ENCODE data around the gene KCNJ15. TPM values are rescaled to one million over a fixed set of nuclear protein-coding genes. Genes with fewer than 3 reads are reported as not detected.

The KCNJ15 gene
- total and polyA plus RNA-seq, 2 of the 13 experiments (the other 11 are each of a cell fraction or from before 2014, with no cell fraction given), result not detected

GRCh38 chr21:38350684-38351083 lies 93.9 kb downstream of the KCNJ15 start (continued):
- TF ChIP-seq MYPOP (CRISPR knock-in tag; IDR thresholded peaks at IDR 0.05) (no peak), PHB2 (IDR thresholded peaks at IDR 0.05; ENCODE audit: partially characterized antibody) (no peak), ZNF124 (CRISPR knock-in tag; IDR thresholded peaks at IDR 0.05) (no peak), HOXA5 (CRISPR knock-in tag; IDR thresholded peaks at IDR 0.05) (no peak), ZNF513 (CRISPR knock-in tag; conservative IDR thresholded peaks at IDR 0.05) (no peak), TAF1 (CRISPR knock-in tag; IDR thresholded peaks at IDR 0.05) (no peak), PLSCR1 (CRISPR knock-in tag; IDR thresholded peaks at IDR 0.05; ENCODE audit: borderline replicate concordance) (no peak)

- no peak overlapping the region for H3K4me3 ChIP-seq (replicated peaks in 1 of 3; ENCODE audit: insufficient read depth in 1 of 3, low read depth in 2 of 3, low read length in 3 of 3)
- in situ Hi-C loops (cut with HindIII; ENCODE audit: extremely low pct_ligation_motif_present, low pct_unique_long_range_greater_than_20kb) (loop anchor here (5.0 to 25.0 kb wide), 3 partner anchors 129 to 639 kb away; no protein-coding TSS in a partner anchor), intact Hi-C loops (cut with micrococcal nuclease; ENCODE audit: unreplicated experiment) (no loop called here)
- BruUV-seq (replicated peaks), result no TSS peak
- no peak overlapping the region for H3K4me2 ChIP-seq (ENCODE audit: low read depth, low read length)
- WGBS (ENCODE audit: low lambda C conversion rate), result 35% methylated on average over 13 of the region's 16 CpGs
- H3K36me3 ChIP-seq (replicated peaks in 1 of 2; ENCODE audit: control insufficient read depth in 1 of 2, insufficient read depth in 2 of 2, low read length in 2 of 2), result no peaks in the 10 kb centered on the region
- H3K79me2 ChIP-seq (ENCODE audit: insufficient read depth, low read length), result no peaks in the 10 kb centered on the region
- no peak overlapping the region for H2AFZ ChIP-seq (ENCODE audit: low read length)
- ChIA-PET POLR2A (no interaction called here), CTCF (ENCODE audit: low intra/inter-chr PET ratio, low total read pairs) (interaction anchor here (1.9 kb wide), 1 partner anchor 132 kb away, joined by 15 read pairs; no protein-coding TSS in a partner anchor)
- H4K20me1 ChIP-seq (ENCODE audit: insufficient read depth, low read length), result no peaks in the 10 kb centered on the region
- FAIRE-seq (no peak), ATAC-seq (no peak), DNase-seq (ENCODE audit: low spot score) (no peak)
- H3K27me3 ChIP-seq (ENCODE audit: control insufficient read depth in 1 of 2, insufficient read depth in 2 of 2, low read length in 2 of 2), result peaks cover 0 to 10% of the 10 kb centered on the region in 2 experiments; a peak in 1 of 5 replicates
- H3K9me3 ChIP-seq (ENCODE audit: low read length), result no peaks in the 10 kb centered on the region
- no peak overlapping the region for H3K9ac ChIP-seq (ENCODE audit: insufficient read depth, low read depth, low read length)
- H3K27ac ChIP-seq (ENCODE audit: extremely low read length, insufficient read depth, low read length), result no peak overlapping the region
- no peaks in the 10 kb centered on the region for H3K4me1 ChIP-seq (ENCODE audit: insufficient read depth, low read length)
- TF ChIP-seq RORA (CRISPR knock-in tag; IDR thresholded peaks at IDR 0.05), result no peak
- TF ChIP-seq KDM6A (CRISPR knock-in tag; IDR thresholded peaks at IDR 0.05; ENCODE audit: low read depth), result no peak
- TF ChIP-seq TCF7 (IDR thresholded peaks at IDR 0.05; ENCODE audit: low read depth), result no peak
- no peak for TF ChIP-seq PHF20 (CRISPR knock-in tag; IDR thresholded peaks at IDR 0.05)
- no peak for TF ChIP-seq E2F1 (CRISPR knock-in tag; IDR thresholded peaks at IDR 0.05)
- TF ChIP-seq MIXL1 (CRISPR knock-in tag; IDR thresholded peaks at IDR 0.05), result no peak
- TF ChIP-seq REPIN1 (CRISPR knock-in tag; IDR thresholded peaks at IDR 0.05; ENCODE audit: borderline replicate concordance, low read depth), result no peak
- no peak for TF ChIP-seq STAG1 (CRISPR knock-in tag; IDR thresholded peaks at IDR 0.05)
- TF ChIP-seq POLR2AphosphoS2 (IDR thresholded peaks at IDR 0.05; ENCODE audit: low read depth, low read length), result no peak
- no peak for TF ChIP-seq ZNF746 (CRISPR knock-in tag; IDR thresholded peaks at IDR 0.05)
- TF ChIP-seq ZBTB44 (CRISPR knock-in tag; IDR thresholded peaks at IDR 0.05), result no peak
Measured at GRCh38 chr21:38351176-38351959, 94.6 kb downstream of the KCNJ15 start.
